Right hindlimb (tissue), 1 donor: Measurements from ENCODE around the gene STUM.
"Not testable (repeated sequence)": the region's sequence is repeated elsewhere in the genome, so short reads cannot be mapped to it uniquely, and the experiment has no call there.

ENCODE experiments used
- DNase-seq: peaks from one replicate; pipeline ENCODE4 v3.0.0-alpha.2; 2018

STUM gene

GRCh38 chr1:226548256-226549093 lies at the start of gene STUM:
Gene STUM (plus strand): TSS chr1:226548764. CDS start chr1:226548905, 141 bp downstream.
- peak; percentile 60 for DNase-seq

GRCh38 chr1:226499699-226500098 lies 48.9 kb upstream of the STUM start:
- DNase-seq: not testable (repeated sequence)

GRCh38 chr1:226506021-226506420 lies 42.5 kb upstream of the STUM start:
- no peak for DNase-seq

GRCh38 chr1:226506921-226507320 lies 41.6 kb upstream of the STUM start:
- DNase-seq: no peak

- no peak for DNase-seq
Measured at GRCh38 chr1:226510453-226510852, 38.1 kb upstream of the STUM start.

- DNase-seq: no peak
Measured at GRCh38 chr1:226511296-226511695, 37.3 kb upstream of the STUM start.

GRCh38 chr1:226512076-226512728 lies 36.4 kb upstream of the STUM start:
- no peak for DNase-seq

GRCh38 chr1:226518375-226518774 lies 30.2 kb upstream of the STUM start:
- DNase-seq: no peak

GRCh38 chr1:226519135-226519534 lies 29.4 kb upstream of the STUM start:
- no peak for DNase-seq

- DNase-seq: no peak
Measured at GRCh38 chr1:226519716-226520598, 28.6 kb upstream of the STUM start.

GRCh38 chr1:226520640-226521355 lies 27.8 kb upstream of the STUM start:
- no peak for DNase-seq

GRCh38 chr1:226523646-226524406 lies 24.7 kb upstream of the STUM start:
- DNase-seq: no peak

- no peak for DNase-seq
Measured at GRCh38 chr1:226524547-226524946, 24.0 kb upstream of the STUM start.

GRCh38 chr1:226525750-226526149 lies 22.8 kb upstream of the STUM start:
- DNase-seq: no peak

GRCh38 chr1:226526801-226527595 lies 21.6 kb upstream of the STUM start:
- DNase-seq: no peak

- no peak for DNase-seq
Measured at GRCh38 chr1:226529891-226530290, 18.7 kb upstream of the STUM start.

GRCh38 chr1:226530591-226530990 lies 18.0 kb upstream of the STUM start:
- no peak for DNase-seq

GRCh38 chr1:226531360-226532093 lies 17.0 kb upstream of the STUM start:
- DNase-seq: no peak

GRCh38 chr1:226532553-226532952 lies 16.0 kb upstream of the STUM start:
- no peak for DNase-seq

GRCh38 chr1:226533220-226533619 lies 15.3 kb upstream of the STUM start:
- DNase-seq: no peak
